Measurements from ENCODE around the gene LYAR.

LYAR gene

DNA sequence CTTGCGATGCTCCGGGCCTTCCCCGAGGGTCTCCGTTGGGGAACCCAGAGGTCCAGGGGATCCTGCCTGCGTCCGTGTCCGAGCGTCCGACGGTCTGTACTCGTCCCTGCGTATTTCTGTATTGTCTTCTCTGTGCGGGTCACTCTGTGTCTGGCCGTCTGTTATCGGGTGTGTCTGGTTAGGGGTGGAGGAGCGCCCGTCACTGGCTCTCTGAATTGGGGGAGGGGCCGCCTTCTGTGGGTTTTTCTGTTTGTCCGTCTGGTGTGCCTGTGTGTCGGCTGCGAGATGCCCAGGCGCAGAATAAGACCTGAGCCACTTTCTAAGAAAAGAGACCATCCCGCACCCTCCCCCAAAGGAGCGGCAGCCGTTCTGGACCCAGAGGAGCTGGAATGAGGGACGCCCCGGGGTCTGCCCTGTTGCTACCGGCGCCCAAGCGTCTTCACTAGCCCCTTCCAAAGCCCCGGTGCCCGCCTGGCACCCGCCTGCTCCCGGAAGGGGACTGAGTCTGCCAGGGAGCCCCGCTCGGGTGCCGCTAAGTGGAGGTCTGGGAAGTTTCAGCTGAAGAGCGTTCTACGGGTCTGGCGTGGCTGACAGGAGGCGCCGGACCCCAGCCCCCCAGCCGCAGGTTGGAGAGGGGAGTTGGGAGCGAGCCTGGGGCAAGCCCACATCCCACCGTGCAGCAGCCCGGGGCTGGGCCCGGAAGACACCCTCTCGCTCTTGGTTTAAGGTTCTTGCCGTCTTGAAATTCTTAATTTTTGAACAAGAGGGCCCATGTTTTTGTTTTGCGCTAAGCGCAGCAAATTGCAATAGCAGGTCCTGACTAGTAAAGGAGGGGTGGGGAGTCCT is 62.2 kb downstream of the LYAR start:
- TF ChIP-seq CSDC2 (CRISPR knock-in tag; IDR thresholded peaks at IDR 0.05) (no peak), PPARA (CRISPR knock-in tag; IDR thresholded peaks at IDR 0.05; ENCODE audit: borderline replicate concordance) (no peak), GLIS3 (CRISPR knock-in tag; IDR thresholded peaks at IDR 0.05) (no peak)
- no peak for ATAC-seq

DNA sequence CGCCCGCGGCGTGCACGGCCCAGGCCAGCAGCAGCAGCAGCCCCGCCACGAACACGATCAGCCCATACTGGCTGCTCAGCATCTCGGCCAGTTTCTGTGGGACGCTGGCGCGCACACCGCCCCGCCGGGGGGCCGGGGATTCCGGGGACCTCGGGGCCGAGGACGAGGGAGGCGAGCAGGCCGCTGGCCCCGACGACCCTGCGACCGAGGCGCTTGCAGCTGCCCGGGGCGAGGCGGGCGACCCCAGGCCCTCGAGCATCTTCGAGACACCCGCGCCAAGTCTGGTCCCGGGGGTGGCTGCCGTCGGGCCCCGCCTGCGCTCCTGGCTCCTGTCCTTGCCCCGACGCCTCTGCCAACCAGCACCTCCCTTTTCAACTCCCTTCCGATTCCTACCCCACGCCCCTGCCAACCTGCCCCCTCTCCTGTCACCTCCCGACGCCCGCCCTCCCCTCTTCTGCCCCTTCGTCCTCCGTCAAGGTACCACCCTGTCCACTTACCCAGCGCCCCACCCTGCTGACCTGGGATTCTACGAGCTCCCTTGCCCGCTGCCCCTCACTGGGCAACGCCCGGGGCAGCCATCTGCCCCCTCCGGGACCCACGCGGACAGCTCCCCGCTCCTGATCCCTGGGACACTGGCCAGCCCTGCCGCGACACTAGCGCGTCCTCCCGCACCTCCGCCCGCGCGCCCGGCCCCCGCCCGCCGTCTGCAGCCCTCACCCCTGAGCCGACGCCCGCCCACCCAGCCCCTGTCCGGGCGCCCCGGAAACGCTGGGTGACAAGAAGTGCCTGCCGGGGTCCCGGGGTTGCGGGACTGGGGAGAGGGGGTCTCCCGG is 63.1 kb downstream of the LYAR start, which contains the start of gene OTOP1:
Gene OTOP1 (minus strand): TSS at position 324 of the 833 bp plus-strand sequence. CDS start 65 bp downstream, at position 259.
- no peak for ATAC-seq
- no peak for TF ChIP-seq ARNTL (CRISPR knock-in tag; IDR thresholded peaks at IDR 0.05; ENCODE audit: borderline replicate concordance, low read depth)
- TF ChIP-seq ZFP30 (CRISPR knock-in tag; IDR thresholded peaks at IDR 0.05), result no peak
- TF ChIP-seq, protein P1, sequence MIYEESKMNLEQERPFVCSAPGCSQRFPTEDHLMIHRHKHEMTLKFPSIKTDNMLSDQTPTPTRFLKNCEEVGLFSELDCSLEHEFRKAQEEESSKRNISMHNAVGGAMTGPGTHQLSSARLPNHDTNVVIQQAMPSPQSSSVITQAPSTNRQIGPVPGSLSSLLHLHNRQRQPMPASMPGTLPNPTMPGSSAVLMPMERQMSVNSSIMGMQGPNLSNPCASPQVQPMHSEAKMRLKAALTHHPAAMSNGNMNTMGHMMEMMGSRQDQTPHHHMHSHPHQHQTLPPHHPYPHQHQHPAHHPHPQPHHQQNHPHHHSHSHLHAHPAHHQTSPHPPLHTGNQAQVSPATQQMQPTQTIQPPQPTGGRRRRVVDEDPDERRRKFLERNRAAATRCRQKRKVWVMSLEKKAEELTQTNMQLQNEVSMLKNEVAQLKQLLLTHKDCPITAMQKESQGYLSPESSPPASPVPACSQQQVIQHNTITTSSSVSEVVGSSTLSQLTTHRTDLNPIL (CRISPR knock-in tag; IDR thresholded peaks at IDR 0.05; ENCODE audit: low read depth), result no peak
- no peak for TF ChIP-seq ZFP3 (CRISPR knock-in tag; IDR thresholded peaks at IDR 0.05)
- no peak for TF ChIP-seq ISL1 (CRISPR knock-in tag; IDR thresholded peaks at IDR 0.05)
- no peak for TF ChIP-seq PPARA (CRISPR knock-in tag; IDR thresholded peaks at IDR 0.05; ENCODE audit: borderline replicate concordance)
- no peak for TF ChIP-seq OSR1 (CRISPR knock-in tag; IDR thresholded peaks at IDR 0.05)
- no peak for TF ChIP-seq ZNF8 (CRISPR knock-in tag; IDR thresholded peaks at IDR 0.05)
- no peak for TF ChIP-seq ESRRG (CRISPR knock-in tag; IDR thresholded peaks at IDR 0.05)

DNA sequence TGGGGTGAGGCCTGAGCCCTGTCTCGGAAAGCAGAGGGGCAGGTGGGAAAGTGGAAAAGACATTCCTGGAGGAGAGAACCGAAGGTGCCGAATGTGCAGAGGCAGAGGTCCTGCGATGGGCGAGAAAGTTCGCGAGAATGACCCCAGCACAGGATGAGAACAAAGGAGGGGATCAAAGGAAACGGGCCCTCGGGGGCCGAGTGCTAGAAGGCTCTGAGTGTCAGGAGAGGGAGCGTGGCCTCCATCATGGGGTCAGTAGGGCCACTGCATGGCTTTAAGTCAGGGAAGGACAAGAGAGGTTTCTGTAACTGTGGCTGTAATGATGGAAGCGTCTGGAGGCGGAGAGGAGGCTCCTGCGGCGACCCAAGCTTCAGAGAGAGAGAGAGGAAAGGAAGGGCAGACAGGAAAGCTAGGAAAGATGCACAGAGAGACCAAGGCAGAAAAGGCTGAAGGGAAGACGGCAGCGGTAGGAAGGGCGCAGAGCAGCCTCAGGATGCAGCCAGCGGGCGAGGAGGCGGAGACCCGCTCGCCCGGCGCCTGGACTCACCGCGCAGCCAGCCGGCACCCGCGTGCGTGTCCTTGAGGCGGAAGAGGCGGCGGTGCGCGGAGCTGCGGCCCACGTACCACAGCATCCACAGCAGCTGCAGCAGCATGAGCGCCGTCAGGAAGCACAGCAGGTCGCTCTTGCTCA is 63.9 kb downstream of the LYAR start:
- TF ChIP-seq ZC3H10 (CRISPR knock-in tag; IDR thresholded peaks at IDR 0.05) (no peak), ZNF565 (CRISPR knock-in tag; conservative IDR thresholded peaks at IDR 0.05; ENCODE audit: low read depth) (no peak), ZNF70 (CRISPR knock-in tag; IDR thresholded peaks at IDR 0.05) (no peak), GLIS3 (CRISPR knock-in tag; IDR thresholded peaks at IDR 0.05) (no peak)
- no peak for ATAC-seq
